GM23248 (cell line): ENCODE results near the gene OR5AR1. TPM values are rescaled to one million over a fixed set of nuclear protein-coding genes. Genes with fewer than 3 reads are reported as not detected.

Experiments used
- DNase-seq: peaks from one replicate; pipeline ENCODE4 v3.0.0-alpha.2; 2015
- H2AFZ ChIP-seq: fragments of 200-600 bp; sonication (generic); 2 replicates; pipeline ENCODE4 v1.6.1; 2016; ENCODE audit warnings: antibody characterized with exemption
- H3F3A ChIP-seq: fragments of 200-600 bp; sonication (generic); 2 replicates; pipeline ENCODE4 v1.6.1; 2016; ENCODE audit warnings: mild to moderate bottlenecking, antibody characterized with exemption, mixed run types; ENCODE audit not compliant: insufficient read depth
- H3K27ac ChIP-seq: fragments of 200-600 bp; sonication (generic); 2 replicates; pipeline ENCODE4 v1.5.1; 2016; ENCODE audit warnings: mild to moderate bottlenecking
- H3K27me3 ChIP-seq: fragments of 200-600 bp; sonication (generic); replicated peaks from 2 replicates; pipeline ENCODE4 v1.6.1; 2016; ENCODE audit warnings: mild to moderate bottlenecking; ENCODE audit not compliant: insufficient read depth
- H3K36me3 ChIP-seq: fragments of 200-600 bp; sonication (generic); 2 replicates; pipeline ENCODE4 v1.6.1; 2016; ENCODE audit warnings: low read depth, mild to moderate bottlenecking
- H3K4me1 ChIP-seq: fragments of 200-600 bp; sonication (generic); 2 replicates; pipeline ENCODE4 v1.6.1; 2016; ENCODE audit warnings: mild to moderate bottlenecking; ENCODE audit not compliant: insufficient read depth
- H3K4me2 ChIP-seq: fragments of 200-600 bp; sonication (generic); one replicate; pipeline ENCODE4 v1.6.1; 2016; ENCODE audit warnings: mild to moderate bottlenecking; ENCODE audit not compliant: unreplicated experiment
- H3K4me3 ChIP-seq: fragments of 200-600 bp; sonication (generic); 2 replicates; pipeline ENCODE4 v1.5.1; 2016; ENCODE audit warnings: mild to moderate bottlenecking
- H3K79me2 ChIP-seq: fragments of 200-600 bp; sonication (generic); 2 replicates; pipeline ENCODE4 v1.6.1; 2016; ENCODE audit warnings: mild to moderate bottlenecking; ENCODE audit not compliant: insufficient read depth
- H3K9ac ChIP-seq: fragments of 200-600 bp; sonication (generic); 2 replicates; pipeline ENCODE4 v1.6.1; 2016; ENCODE audit warnings: mild to moderate bottlenecking
- H3K9me2 ChIP-seq: fragments of 200-600 bp; sonication (generic); 2 replicates; pipeline ENCODE4 v1.6.1; 2016; ENCODE audit warnings: mixed run types, mild to moderate bottlenecking, moderate library complexity; ENCODE audit not compliant: insufficient read depth
- H3K9me3 ChIP-seq: fragments of 200-600 bp; sonication (generic); one replicate; pipeline ENCODE4 v1.6.1; 2017; ENCODE audit warnings: low read depth
- H4K20me1 ChIP-seq: fragments of 200-600 bp; sonication (generic); 2 replicates; pipeline ENCODE4 v1.6.0; 2016; ENCODE audit not compliant: insufficient read depth
- EZH2 ChIP-seq: fragments of 200-600 bp; sonication (generic); IDR thresholded peaks from 2 replicates; pipeline ENCODE4 v1.6.1; 2018; ENCODE audit warnings: antibody characterized with exemption, mild to moderate bottlenecking; ENCODE audit not compliant: insufficient read depth, poor library complexity, severe bottlenecking
- EZH2phosphoT487 ChIP-seq: fragments of 200-600 bp; sonication (generic); IDR thresholded peaks from 2 replicates; pipeline ENCODE4 v1.6.1; 2018; ENCODE audit warnings: antibody characterized with exemption, moderate library complexity, mild to moderate bottlenecking, low read depth; ENCODE audit not compliant: insufficient read depth
- WGBS, 2 experiments: methylation state at CpG; one replicate each; pipeline ENCODE4 v1.1.6; 2015 to 2017; ENCODE audit warnings: low lambda C conversion rate in 2 of 2, low coverage in 1 of 2; ENCODE audit errors: missing lambda C conversion rate in 2 of 2; 5-methylcytosine and 5-hydroxymethylcytosine counted together
- in situ Hi-C: fragments of 300-500 bp; cut with MboI; formaldehyde crosslinking; loops from 2 replicates; pipeline ENCODE4 v1.15.0; 2020
- polyA plus RNA-seq: library from polyadenylated mRNA; unstranded; fragments of >200 nt; fragmentation: Nextera tagmentation; extraction: Ambion mirVana; gene quantifications from 2 replicates; pipeline ENCODE4 v1.2.1, GENCODE V29; 2016
- total RNA-seq: library from RNA; depleted of rRNA; stranded (reverse); fragments of >200 nt; shearing (Covaris generic); gene quantifications from 2 replicates; pipeline ENCODE4 v1.2.3, GENCODE V29; 2014; rRNA removed

The OR5AR1 gene
- total RNA-seq: not detected in 2 replicates
- not detected in 2 replicates for polyA plus RNA-seq

GRCh38 chr11:56663386-56663785 is at the start of gene OR5AR1:
TSS of gene OR5AR1 (plus strand) at chr11:56663686. CDS start at chr11:56663686, 0 bp downstream.
- no peak for TF ChIP-seq EZH2phosphoT487
- TF ChIP-seq EZH2: no peak
- in situ Hi-C loops: no loop called here

GRCh38 chr11:56624661-56625110 is 38.8 kb upstream of the OR5AR1 start:
- H3K79me2 ChIP-seq: no peaks in the 10 kb centered on the region
- H4K20me1 ChIP-seq: no peaks in the 10 kb centered on the region
- peaks cover 4% of the 10 kb centered on the region; the same call in 1 of the 2 replicates for H3F3A ChIP-seq
- no peaks in the 10 kb centered on the region for H3K36me3 ChIP-seq
- H3K9me2 ChIP-seq: no peaks in the 10 kb centered on the region
- H3K9me3 ChIP-seq: no peaks in the 10 kb centered on the region
- H3K4me2 ChIP-seq: peak overlapping the region; percentile 49
- no peak overlapping the region for H3K4me3 ChIP-seq
- TF ChIP-seq EZH2: no peak
- TF ChIP-seq EZH2phosphoT487: no peak
- peaks cover 4% of the 10 kb centered on the region; the same call in 1 of the 2 replicates for H3K27me3 ChIP-seq
- in situ Hi-C loops: no loop called here
- no peak overlapping the region for H3K9ac ChIP-seq
- H3K4me1 ChIP-seq: peaks cover 4% of the 10 kb centered on the region
- WGBS, 2 experiments: 3 to 5% methylated on average over 3 of the region's 3 CpGs
- H2AFZ ChIP-seq: no peak overlapping the region
- no peak overlapping the region for H3K27ac ChIP-seq
- DNase-seq: peak; percentile 89

More at GRCh38 chr11:56663386-56663785, at the start of gene OR5AR1:
- H3K9ac ChIP-seq: no peak within 1 kb of the TSS
- H3K4me3 ChIP-seq: no peak within 1 kb of the TSS
- WGBS, 2 experiments: 12 to 17% methylated on average over 2 of the region's 2 CpGs
- no peaks in the 10 kb centered on the region for H3K27me3 ChIP-seq
- H3K27ac ChIP-seq: no peak within 1 kb of the TSS
- H3K79me2 ChIP-seq: no peaks in the 10 kb centered on the region
- H4K20me1 ChIP-seq: no peaks in the 10 kb centered on the region
- no peaks in the 10 kb centered on the region for H3K9me3 ChIP-seq
- H3K9me2 ChIP-seq: no peaks in the 10 kb centered on the region
- no peaks in the 10 kb centered on the region for H3K36me3 ChIP-seq
- H3F3A ChIP-seq: no peaks in the 10 kb centered on the region
- no peak within 1 kb of the TSS for H3K4me2 ChIP-seq
- no peak within 1 kb of the TSS for H2AFZ ChIP-seq
- H3K4me1 ChIP-seq: no peaks in the 10 kb centered on the region
- no peak for DNase-seq

- Histone ChIP-seq H3K36me3 (no peaks in the 10 kb centered on the region), H3F3A (peaks cover 4% of the 10 kb centered on the region; the same call in 1 of the 2 replicates), H3K9ac (no peak overlapping the region), H3K9me2 (no peaks in the 10 kb centered on the region; the same call in 1 of the 2 replicates), H4K20me1 (no peaks in the 10 kb centered on the region), H3K4me2 (no peak overlapping the region), H3K9me3 (no peaks in the 10 kb centered on the region), H3K27ac (no peak overlapping the region), H3K4me1 (peaks cover 4% of the 10 kb centered on the region), H3K79me2 (no peaks in the 10 kb centered on the region), H3K4me3 (no peak overlapping the region), H3K27me3 (peaks cover 4% of the 10 kb centered on the region; the same call in 1 of the 2 replicates), H2AFZ (no peak overlapping the region)
- no peak for TF ChIP-seq EZH2phosphoT487
- no peak for TF ChIP-seq EZH2
- in situ Hi-C loops: no loop called here
- no peak for DNase-seq
- 1 to 6% methylated on average over 2 of the region's 2 CpGs for WGBS, 2 experiments
Measured at GRCh38 chr11:56625946-56626345, 37.5 kb upstream of the OR5AR1 start.

GRCh38 chr11:56632329-56632728 is 31.2 kb upstream of the OR5AR1 start:
- in situ Hi-C loops: no loop called here
- Histone ChIP-seq H3K9ac (no peak overlapping the region), H3K9me3 (no peaks in the 10 kb centered on the region), H3K4me2 (no peak overlapping the region), H3K4me1 (no peaks in the 10 kb centered on the region), H3K36me3 (no peaks in the 10 kb centered on the region), H3K9me2 (no peaks in the 10 kb centered on the region; the same call in 1 of the 2 replicates), H2AFZ (no peak overlapping the region), H3K79me2 (no peaks in the 10 kb centered on the region), H3K27ac (no peak overlapping the region), H3K4me3 (no peak overlapping the region), H3F3A (no peaks in the 10 kb centered on the region), H4K20me1 (no peaks in the 10 kb centered on the region), H3K27me3 (no peaks in the 10 kb centered on the region)
- no peak for DNase-seq
- 13 to 14% methylated on average over 2 of the region's 2 CpGs for WGBS, 2 experiments
- no peak for TF ChIP-seq EZH2phosphoT487
